Non-pigmented ciliary epithelial cell (primary cell): ENCODE measurements around the gene SLC27A2.

Experiments
- DNase-seq: peaks from one replicate; pipeline ENCODE4 v3.0.0-alpha.2; 2010; ENCODE audit warnings: low read depth

Gene SLC27A2

DNA sequence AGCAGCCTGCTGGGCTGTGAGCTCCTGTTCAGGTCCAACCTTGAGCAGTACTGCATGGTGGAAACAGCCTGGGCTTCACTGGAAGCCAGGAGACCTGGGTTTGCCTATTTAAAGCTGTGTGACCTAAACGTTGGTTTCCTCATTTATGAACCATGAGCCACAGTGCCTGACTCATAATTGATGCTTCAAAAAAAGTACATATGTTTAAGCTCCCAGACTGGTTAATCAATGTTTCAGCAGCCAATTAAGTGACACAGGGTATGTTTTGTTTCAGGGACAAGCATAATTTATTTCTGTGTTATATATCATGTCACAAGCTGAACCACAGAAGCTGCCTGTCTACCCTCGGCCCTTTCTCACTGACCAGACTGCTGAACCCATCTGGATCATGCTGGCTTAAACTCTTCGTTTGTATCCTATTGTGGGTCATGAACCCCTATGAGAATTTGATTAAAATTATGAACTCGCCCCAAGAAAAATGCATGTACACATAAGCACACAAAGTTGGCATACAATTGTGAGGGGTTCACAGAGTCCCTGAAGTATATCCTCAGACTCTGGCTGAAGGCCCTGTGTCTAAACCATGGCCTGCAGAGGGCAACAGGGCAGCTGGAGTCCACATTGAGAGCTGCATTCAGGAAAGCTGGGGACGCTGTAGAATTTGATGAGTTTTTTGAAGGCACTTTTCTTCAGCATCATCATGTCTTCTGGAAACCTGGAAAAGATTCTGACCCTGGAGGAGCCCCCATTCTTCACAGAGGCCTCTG is 59.9 kb downstream of the SLC27A2 start:
- DNase-seq: peak; percentile 17

DNA sequence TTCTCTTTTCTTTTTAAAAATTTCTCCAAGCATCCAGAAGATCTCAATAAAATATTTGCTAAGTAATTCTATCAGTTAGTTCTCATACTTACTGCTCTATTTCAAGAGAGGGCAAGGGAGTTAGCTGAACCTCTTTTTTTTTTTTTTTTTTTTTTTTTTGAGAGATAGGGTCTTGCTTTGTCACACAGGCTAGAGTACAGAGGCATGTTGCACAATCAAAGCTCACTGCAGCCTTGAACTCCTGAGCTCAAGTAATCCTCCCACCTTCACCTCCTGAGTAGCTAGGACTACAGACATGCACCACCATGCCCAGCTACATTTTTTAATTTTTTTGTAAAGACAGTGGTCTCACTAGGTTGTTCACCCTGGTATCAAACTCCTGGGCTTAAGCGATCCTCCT is 62.2 kb downstream of the SLC27A2 start:
- DNase-seq: no peak

DNA sequence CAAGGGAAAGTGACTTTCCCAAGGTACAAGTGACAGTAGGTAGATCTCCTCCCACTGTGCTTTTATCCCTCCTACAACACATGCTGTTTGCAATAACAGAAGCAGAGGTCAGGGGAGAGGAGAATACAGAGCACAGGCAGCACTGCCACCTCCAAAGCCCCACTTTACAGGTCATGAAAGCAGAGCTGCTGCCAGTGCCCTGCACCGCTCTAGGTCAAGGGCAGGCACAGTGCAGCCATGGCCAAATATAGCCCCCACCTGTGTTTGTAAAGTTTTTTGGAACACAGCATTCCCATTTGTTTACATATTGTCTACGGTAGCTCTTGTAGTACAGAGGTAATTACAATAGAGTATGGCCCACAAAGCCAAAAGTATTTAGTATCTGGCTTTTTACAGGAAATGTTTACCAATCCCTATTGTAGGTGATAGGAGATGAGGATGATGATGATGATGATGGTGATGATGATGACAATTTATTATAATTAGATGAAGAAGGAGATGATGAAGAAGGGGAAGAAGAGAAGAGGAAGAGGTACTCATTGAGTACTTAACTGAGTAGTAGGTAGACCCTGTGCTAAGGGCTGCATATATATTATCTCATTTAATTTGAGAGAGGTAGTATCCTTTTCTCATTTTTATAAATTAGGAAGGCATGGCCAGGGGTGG is 63.1 kb downstream of the SLC27A2 start:
- no peak for DNase-seq

DNA sequence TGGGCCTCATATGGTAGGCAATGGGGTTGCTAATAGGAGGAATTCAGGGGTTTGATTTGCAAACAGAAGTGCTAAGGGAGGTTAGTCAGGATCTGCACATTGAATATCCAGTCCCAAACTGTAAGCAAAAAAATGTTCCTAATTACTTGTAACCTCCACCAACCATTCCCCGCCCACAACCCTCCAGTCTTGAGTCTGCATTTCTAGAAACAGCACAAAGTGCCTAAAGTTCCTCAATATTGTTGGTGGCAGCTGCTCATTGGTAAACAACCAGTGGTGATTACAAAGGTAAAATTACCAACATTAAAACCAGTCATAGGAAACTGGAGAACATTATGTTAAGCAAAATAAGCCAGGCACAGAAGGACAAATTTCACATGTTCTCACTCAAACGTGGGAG is 64.6 kb downstream of the SLC27A2 start:
- no peak for DNase-seq

DNA sequence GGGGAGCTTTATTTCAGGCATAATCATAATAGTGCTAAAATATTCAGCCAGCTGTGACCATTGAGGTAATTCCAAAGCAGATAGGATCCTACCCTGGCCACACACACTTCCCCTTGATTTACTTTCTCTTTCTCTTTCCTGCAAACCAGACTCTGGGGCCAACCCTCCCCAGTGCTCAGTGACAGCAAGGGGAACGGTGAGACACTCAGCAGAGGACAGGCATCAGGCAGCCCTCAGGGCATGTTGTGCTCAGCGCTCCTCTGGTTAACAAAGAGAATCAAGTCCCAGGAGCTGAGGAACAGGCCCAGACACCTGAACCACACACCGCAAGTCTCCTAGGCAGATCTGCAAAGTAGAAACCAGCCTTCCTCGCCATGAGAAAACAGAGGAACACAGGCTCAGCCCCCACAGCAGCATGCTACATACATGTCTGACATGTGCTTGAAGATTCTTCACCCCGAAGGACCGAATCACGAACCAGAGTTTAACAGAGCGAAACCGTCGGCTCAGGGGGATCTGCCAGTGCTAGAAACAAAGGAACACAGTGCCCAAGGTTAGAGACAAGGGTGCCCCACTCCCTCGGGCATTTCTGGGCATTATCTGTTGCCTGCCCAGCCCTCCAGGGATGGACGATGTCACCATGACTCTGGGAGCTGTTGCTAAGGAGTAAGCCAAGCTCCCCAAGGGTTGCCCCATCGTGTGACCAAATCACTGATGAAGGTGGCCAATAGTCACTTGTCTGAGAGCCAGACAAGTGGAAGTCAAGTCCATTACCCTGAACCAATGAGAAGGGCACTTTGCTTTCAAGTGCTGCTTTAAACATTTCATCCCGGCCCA is 66.0 kb downstream of the SLC27A2 start:
- DNase-seq: no peak

DNA sequence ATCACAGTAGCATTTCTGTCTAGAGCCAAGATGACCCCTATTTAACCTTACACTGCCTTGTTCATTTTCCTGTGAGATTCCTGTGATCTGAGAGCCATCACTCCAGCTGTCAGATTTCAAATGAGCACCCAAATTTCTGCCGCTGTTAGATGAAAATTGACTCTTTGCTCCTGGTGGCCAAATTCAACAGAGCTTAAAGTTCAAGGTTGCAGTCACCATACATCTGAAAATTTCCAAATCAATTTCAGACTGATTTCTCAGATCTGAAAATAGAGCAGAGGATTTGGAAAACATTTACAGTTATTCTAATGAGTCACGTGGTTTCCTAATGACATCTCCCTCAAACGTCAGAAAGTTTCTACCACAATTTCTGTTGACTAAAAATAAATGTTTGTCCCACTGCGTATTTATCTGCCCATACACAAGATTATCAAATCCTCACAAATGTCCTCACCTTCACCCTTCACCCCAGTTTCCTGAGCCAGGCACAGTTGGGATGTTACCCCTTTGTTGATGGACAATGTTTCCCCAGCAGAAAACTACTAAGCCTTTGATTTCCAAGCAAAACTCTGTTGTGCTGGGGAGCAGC is 67.1 kb downstream of the SLC27A2 start:
- no peak for DNase-seq

DNA sequence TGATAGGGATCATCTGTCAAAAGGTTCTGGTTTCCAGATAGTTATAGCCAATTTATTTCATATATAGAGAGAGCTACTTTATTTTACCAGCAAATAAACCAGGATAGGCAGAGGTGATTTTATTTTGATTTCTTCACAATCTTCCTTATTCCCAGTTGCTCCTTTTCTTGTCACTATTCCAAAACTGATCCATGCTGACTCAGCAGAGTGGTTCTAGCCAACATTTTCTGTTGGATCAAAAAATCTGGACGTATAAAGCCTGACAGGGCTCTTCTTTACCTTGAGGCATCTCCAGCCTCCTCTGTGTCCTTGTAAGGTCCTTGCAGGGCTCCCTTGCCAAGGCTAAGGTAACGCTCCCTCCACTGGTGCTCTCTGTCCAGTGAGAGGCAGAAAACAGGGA is 67.7 kb downstream of the SLC27A2 start:
- no peak for DNase-seq

DNA sequence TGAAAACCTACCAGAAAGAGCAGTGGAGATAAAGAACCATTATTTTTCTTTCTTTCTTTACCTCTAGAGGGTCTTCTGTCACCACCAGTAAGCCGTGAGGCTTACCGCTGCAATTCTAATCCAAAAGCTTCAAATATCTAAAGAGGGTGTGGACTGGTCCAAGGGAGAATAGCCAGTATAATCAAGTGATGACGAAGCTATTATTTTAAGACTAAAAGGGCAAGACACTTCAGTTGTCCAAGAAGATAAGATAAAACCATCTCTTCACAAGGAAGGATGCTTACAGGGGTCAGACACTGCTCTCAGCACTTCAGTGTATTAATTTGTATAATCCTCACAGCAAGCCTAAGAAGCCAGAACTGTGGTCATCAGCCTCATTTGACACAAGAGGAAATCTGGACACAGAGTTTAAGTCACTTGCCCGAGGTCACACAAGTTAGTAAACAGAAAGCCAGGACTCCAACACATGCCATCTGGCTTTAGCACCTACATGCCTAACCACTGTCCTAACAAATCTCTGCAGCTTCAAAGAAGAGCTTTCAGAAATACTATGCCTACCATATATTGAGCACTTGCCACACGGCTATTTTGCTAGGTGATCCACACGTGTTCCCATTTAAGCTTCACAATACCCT is 68.9 kb downstream of the SLC27A2 start:
- DNase-seq: no peak

DNA sequence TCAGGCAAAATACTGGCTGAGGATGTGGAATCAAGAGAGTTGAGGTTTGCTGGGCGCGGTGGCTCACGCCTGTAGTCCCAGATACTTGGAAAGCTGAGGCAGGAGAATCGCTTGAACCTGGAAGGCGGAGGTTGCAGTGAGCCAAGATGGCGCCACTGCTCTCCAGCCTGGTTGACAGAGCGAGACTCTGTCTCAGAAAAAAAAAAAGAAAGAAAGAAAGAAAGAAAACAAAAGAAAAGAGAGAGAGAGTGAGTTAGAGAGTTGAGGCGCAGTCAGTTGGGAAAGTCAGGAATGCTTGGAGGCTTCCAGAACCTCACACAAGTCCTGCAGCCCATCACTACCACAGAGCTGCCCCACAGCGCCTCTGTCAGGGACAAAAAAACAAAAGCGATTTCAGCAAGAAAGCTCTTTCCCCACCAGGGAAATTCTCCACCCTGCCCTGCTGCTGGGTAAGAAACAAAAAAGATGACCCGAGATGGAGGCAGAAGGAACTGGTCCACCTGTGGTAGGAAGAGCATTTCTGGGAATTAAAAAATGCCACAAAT is 69.7 kb downstream of the SLC27A2 start:
- DNase-seq: no peak

DNA sequence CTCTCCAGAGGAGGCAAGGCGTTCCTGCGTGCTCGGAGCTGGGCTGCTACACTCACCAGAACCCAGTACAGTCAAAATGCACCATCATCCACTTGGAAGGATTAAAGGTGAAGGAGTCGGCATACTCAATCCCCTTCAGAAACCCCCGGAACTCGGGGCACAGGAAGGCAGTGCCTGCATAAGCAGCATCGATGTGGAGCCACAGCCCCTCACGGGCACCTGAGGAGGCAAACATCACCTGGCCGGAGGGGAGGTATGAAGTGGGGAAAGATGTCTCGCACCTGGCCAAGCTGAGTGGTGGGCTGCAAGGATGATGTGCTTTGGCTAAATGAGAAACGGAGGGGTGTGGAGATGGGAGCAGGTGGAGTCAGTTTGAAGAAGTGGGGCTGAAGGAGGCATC is 70.6 kb downstream of the SLC27A2 start:
- DNase-seq: no peak

DNA sequence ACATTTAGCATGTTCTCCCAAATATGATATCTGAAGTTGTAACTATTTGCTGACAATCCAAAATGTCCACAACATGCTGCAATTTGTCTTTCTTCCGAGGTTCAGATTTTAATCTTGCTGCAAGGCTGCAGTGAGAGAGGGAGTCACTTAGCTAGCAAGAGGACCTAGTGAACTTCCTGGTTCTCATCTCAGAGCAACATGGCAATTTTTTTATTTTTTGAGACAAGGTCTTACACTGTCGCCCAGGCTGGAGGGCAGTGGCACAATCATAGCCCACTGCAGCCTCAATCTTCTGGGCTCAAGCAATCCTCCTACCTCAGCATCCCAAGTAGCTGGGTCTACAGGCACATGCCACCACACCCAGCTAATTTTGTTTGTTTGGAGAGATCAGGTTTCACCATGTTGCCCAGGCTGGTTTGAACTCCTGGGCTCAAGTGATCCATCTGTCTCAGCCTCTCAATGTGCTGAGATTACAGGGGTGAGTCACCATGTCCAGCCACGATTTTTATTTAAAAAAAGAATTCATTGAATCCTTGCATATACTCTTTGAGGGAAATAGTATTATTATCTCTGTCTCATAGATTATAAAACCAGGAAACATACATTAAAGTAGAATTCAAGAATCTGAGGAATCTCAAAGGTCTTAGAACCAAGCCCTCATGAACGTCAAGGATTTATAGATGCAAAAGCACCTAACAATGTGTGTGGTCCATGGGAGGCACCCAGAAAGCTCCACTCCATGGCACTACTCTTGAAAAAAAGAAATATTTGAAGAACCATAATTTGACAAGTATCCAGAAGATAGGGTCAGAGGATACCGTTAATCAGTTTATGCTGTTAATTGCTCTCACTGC is 74.4 kb downstream of the SLC27A2 start:
- DNase-seq: peak; percentile 27

DNA sequence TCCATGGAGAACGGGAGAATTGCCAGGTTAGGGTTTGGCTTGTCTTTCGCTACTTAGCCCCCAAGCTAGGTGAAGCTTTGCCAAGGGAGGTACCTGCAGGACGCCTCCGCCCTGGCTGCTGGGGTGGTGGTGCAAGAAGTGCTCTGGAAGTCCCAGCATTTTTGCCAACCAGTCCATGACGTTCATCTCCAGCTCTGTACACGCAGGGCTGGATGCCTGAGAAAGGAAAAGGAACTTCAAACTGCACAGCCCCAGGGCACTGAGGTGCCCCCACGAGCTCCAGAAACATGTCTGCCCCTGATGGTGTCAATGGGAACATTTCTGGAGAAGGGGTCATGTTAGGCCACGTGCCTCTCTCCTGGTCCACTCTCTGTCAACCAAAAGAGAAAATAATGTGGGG is 75.3 kb downstream of the SLC27A2 start:
- no peak for DNase-seq

DNA sequence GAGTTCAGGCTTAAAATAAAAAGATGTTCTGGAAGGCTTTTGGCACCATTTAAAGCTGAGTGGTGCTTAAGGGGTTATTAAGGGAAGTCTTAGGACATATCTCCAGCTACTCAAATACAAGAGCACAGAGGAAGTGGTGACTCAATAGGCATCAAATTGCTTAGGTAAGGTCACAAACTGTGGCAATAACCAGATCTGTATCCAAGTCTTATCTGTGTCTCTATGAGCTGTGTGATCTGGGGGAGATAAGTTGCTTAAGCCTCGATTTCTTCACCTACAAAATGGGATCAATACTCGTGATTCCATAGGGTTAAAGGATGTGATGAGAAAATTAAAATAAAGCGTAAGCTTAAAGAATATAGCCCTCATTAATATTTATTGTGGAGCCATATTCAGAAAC is 75.9 kb downstream of the SLC27A2 start:
- DNase-seq: peak; percentile 53

DNA sequence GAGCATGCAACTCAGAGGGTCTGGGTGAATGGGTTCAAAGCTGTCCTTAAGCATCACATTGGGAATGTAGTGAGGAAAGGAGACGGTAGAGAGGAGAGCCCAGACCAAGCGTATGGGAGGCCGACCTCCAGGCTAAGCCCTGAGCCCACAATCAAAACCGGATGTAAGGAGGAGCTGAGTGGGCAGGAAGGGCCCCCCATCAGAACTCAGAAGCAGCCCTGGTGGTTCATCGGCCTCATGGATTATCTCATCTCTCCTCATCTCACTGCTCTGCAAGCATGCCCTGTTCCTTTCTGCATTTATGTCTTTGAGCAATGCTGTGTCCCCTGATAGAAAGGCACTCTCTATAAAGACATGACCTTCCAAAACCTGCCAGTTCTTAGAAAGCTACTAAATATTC is 77.3 kb downstream of the SLC27A2 start:
- no peak for DNase-seq

DNA sequence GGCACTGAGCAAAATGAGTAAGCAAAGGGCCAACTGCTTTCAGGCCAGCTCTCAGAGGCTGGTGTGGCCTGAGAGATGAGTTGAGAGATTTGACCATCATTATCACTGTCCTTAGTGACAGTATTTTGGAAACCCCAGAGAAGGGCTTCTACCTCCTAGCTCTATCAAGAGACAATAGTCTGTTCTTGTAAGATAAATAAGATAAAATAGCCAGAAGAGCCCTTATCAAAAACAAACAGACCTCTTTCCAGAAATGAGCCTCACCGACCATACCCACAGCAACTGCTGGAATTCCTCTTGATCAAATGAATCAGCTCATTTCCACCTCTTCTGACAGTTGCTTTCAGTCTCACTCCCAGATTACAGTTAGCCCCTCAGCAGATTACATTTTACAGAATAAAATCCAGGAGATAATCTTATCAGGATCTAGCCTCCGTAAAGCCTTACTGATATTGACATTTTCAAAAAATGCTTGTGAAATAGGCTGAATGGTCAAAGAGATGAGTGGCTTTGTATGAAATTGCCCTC is 79.0 kb downstream of the SLC27A2 start:
- DNase-seq: no peak

DNA sequence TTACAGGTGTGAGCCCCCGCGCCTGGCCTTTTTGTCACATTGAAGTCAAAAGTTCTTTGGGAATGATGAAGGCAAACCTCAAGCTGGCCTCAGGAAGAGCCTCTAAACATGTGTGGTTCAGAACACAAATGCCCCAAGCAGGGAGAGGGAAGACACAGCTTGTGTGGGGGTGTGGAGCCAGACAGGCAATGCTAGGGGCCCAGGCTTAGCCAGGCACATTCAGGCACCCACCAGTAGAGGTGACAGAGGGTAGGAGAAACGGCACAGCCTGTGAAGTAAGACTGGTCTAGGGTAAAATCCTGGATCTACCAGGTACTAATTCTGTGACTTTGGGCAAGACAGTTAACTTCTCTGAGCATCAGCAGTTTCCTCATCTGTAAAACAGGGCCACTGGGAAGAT is 80.0 kb downstream of the SLC27A2 start:
- DNase-seq: no peak

DNA sequence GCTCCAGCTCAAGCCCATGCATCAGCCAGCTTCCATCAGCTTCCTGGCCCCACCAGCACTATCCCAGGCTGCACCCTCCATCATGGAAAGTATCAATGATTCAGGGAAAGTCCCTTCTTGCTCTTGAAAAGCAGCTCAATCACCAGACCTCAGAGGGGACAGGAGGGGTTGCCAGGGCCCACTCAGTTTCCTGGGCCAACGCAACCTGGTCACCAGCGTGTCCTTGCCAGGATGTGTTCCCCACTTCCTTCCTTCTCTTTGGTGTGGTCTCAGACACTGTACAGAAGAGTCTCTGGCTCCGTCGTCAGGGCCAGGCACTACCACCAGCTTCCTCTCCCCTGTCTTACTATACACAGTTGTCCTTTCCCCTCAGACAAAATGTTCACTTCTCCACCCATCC is 80.5 kb downstream of the SLC27A2 start:
- DNase-seq: no peak

DNA sequence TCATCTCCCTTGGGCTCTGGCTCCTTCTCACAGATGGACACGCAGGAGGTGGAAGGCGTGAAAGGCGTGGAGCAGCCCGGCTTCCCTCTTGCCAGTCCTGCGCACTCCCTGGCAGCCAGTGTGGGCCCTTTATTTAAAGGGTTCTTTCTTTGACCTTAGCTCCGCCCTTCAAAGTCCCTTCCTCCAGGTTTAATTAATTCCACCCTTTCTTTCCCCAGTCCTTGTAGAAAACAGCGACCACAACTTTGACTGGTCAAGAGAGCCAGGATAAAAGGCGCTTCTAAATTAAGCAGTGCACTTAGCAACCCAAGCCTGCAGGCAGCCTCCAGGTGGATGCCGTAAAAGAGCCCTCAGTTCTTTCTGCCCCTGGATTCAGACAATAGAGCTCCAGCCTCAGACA is 83.6 kb downstream of the SLC27A2 start, which contains the start of gene HDC:
TSS of gene HDC (minus strand) at position 107 of the 400 bp plus-strand sequence. CDS start at position 4, 103 bp downstream.
- DNase-seq: no peak

DNA sequence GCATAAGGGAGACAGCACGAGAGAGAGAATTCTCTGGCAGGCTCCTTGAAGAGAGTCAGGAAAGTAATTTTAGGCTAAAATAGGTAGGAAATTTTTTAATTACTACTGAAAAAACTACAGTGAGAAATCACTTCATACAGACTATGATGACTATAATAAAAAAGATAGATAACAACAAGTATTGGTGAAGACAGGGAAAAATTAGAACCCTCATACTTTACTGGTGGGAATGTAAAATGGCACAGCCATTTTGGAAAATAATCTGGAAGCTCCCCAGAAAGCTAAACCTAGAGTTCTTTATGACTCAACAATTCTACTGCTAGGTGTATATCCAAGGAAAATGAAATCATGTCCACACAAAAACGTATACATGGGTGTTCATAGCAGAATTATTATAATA is 85.6 kb downstream of the SLC27A2 start:
- DNase-seq: no peak

DNA sequence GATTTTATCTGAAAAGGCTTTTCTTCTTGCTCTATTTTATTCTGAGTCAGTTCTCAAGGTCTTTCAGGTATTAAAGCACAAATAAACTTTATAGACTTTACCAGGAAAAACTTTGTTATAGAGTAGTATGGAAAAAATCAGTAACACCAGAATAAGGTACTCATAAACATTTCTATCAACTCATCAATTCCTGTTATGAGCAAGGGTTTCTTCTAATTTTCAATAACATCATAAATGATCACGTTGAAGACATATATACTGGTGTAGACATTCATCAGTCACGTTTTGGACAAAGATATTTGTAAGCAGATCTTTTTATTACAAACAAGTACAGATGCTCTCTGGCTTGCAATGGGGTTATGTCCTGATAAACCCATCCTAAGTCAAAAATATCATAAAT is 93.1 kb downstream of the SLC27A2 start:
- DNase-seq: no peak
